CD4-positive, alpha-beta T cell treated with Interleukin-17A for 1 hour (primary cell): ENCODE measurements around the gene FAU.
A peak's percentile ranks its signal among the peaks of the same experiment; 100 is the strongest.

Experiments
- DNase-seq: peaks from one replicate; pipeline ENCODE4 v3.0.0-alpha.2; 2020

FAU gene

GRCh38 chr11:65107078-65107477, 14.9 kb downstream of the FAU start:
- DNase-seq, result no peak

GRCh38 chr11:65104628-65105027, 17.3 kb downstream of the FAU start:
- DNase-seq, result no peak

- no peak for DNase-seq
These were observed 18.5 kb downstream of the FAU start for GRCh38 chr11:65103476-65103875.

GRCh38 chr11:65102142-65103095, 19.5 kb downstream of the FAU start:
- no peak for DNase-seq

- no peak for DNase-seq
These were observed 21.1 kb downstream of the FAU start for GRCh38 chr11:65100674-65101350.

GRCh38 chr11:65096926-65097325, 25.0 kb downstream of the FAU start:
- no peak for DNase-seq

GRCh38 chr11:65095974-65096806, 25.7 kb downstream of the FAU start, which contains the start of gene VPS51:
VPS51 (plus strand) TSS chr11:65096214; CDS start chr11:65096251, 37 bp downstream.
- peak; percentile 91 for DNase-seq

GRCh38 chr11:65095427-65095826, 26.5 kb downstream of the FAU start:
- DNase-seq, result no peak

GRCh38 chr11:65090628-65091027, 31.3 kb downstream of the FAU start:
- no peak for DNase-seq

GRCh38 chr11:65089621-65090020, 32.3 kb downstream of the FAU start:
- DNase-seq, result no peak

- no peak for DNase-seq
These were observed 34.1 kb downstream of the FAU start for GRCh38 chr11:65087827-65088226.

GRCh38 chr11:65087216-65087615, 34.7 kb downstream of the FAU start:
- DNase-seq, result no peak

- DNase-seq, result no peak
These were observed 35.1 kb downstream of the FAU start for GRCh38 chr11:65086809-65087208.

GRCh38 chr11:65085446-65085845, 36.5 kb downstream of the FAU start:
- DNase-seq, result no peak

GRCh38 chr11:65084598-65085375, 37.1 kb downstream of the FAU start:
- no peak for DNase-seq

- DNase-seq, result peak; percentile 96
These were observed 37.9 kb downstream of the FAU start, which contains the start of the genes CDCA5 and ZFPL1 for GRCh38 chr11:65083834-65084597. CDCA5 (minus strand) TSS chr11:65084040; CDS start chr11:65083978, 62 bp downstream. ZFPL1 (plus strand) TSS chr11:65084222; CDS start chr11:65084699, 477 bp downstream.

GRCh38 chr11:65083134-65083833, 38.6 kb downstream of the FAU start:
- no peak for DNase-seq

- no peak for DNase-seq
These were observed 43.1 kb downstream of the FAU start for GRCh38 chr11:65078786-65079342.

- peak; percentile 85 for DNase-seq
These were observed 43.8 kb downstream of the FAU start for GRCh38 chr11:65078151-65078550.

- DNase-seq, result no peak
These were observed 44.5 kb downstream of the FAU start for GRCh38 chr11:65077451-65077850.
